OCI-LY3 (cell line): ENCODE results near the gene VAT1L.

Experiments used
- EZH2phosphoT487 ChIP-seq: fragments of 200-600 bp; shearing (Covaris generic); IDR thresholded peaks from 2 replicates; pipeline ENCODE4 v1.6.1; 2018; ENCODE audit warnings: antibody characterized with exemption, mixed run types, low read depth
- TF ChIP-seq, protein P1 (sequence below): fragments of 200-600, 300-600 bp; sonication (generic); IDR thresholded peaks from 2 replicates; pipeline ENCODE4 v1.5.1; 2014; ENCODE audit warnings: antibody characterized with exemption, low read length, low read depth

- TF ChIP-seq, protein P1, sequence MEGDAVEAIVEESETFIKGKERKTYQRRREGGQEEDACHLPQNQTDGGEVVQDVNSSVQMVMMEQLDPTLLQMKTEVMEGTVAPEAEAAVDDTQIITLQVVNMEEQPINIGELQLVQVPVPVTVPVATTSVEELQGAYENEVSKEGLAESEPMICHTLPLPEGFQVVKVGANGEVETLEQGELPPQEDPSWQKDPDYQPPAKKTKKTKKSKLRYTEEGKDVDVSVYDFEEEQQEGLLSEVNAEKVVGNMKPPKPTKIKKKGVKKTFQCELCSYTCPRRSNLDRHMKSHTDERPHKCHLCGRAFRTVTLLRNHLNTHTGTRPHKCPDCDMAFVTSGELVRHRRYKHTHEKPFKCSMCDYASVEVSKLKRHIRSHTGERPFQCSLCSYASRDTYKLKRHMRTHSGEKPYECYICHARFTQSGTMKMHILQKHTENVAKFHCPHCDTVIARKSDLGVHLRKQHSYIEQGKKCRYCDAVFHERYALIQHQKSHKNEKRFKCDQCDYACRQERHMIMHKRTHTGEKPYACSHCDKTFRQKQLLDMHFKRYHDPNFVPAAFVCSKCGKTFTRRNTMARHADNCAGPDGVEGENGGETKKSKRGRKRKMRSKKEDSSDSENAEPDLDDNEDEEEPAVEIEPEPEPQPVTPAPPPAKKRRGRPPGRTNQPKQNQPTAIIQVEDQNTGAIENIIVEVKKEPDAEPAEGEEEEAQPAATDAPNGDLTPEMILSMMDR, result no peak
- no peak for TF ChIP-seq EZH2phosphoT487
Observed at GRCh38 chr16:77890075-77890474, 101.7 kb downstream of the VAT1L start.
